Astrocyte (in vitro differentiated cells and primary cell): ENCODE results near the gene TEDDM1. TPM values are rescaled to one million over a fixed set of nuclear protein-coding genes. Genes with fewer than 3 reads are reported as not detected.

Experiments
- DNase-seq: peaks from one replicate; pipeline ENCODE4 v3.0.0-alpha.2; 2010; ENCODE audit warnings: low read depth
- FAIRE-seq: peaks from 2 replicates; lab custom pipeline; 2011; peaks lifted over from hg19 to GRCh38; lab: Jason Lieb, UNC
- H2AFZ ChIP-seq: 2 replicates; pipeline ENCODE4 v1.6.0; 2012; ENCODE audit warnings: low read depth, low read length, inconsistent platforms
- H3K27ac ChIP-seq: 2 replicates; pipeline ENCODE4 v1.5.1; 2011; ENCODE audit warnings: low read depth, low read length, inconsistent platforms
- H3K27me3 ChIP-seq: 2 replicates; pipeline ENCODE4 v1.6.0; 2011; ENCODE audit warnings: low read length, inconsistent platforms; ENCODE audit not compliant: insufficient read depth
- H3K36me3 ChIP-seq: 2 replicates; pipeline ENCODE4 v1.5.1; 2011; ENCODE audit warnings: low read length, inconsistent platforms; ENCODE audit not compliant: insufficient read depth
- H3K4me1 ChIP-seq: 2 replicates; pipeline ENCODE4 v1.5.1; 2011; ENCODE audit warnings: low read length, inconsistent platforms; ENCODE audit not compliant: insufficient read depth
- H3K4me2 ChIP-seq: 2 replicates; pipeline ENCODE4 v1.6.0; 2012; ENCODE audit warnings: low read length, inconsistent platforms
- H3K4me3 ChIP-seq: 2 replicates; pipeline ENCODE4 v1.5.1; 2011; ENCODE audit warnings: low read depth, mild to moderate bottlenecking, low read length, inconsistent platforms; ENCODE audit not compliant: insufficient read depth
- H3K79me2 ChIP-seq: 2 replicates; pipeline ENCODE4 v1.6.0; 2012; ENCODE audit warnings: mild to moderate bottlenecking, low read length, inconsistent platforms; ENCODE audit not compliant: insufficient read depth
- H3K9ac ChIP-seq: 2 replicates; pipeline ENCODE4 v1.6.0; 2012; ENCODE audit warnings: mild to moderate bottlenecking, low read length, inconsistent platforms
- H3K9me3 ChIP-seq: 2 replicates; pipeline ENCODE4 v1.5.1; 2012; ENCODE audit warnings: low read depth, mild to moderate bottlenecking, low read length, inconsistent platforms; ENCODE audit not compliant: insufficient read depth
- H4K20me1 ChIP-seq: 2 replicates; pipeline ENCODE4 v1.6.0; 2012; ENCODE audit warnings: low read length, inconsistent platforms; ENCODE audit not compliant: insufficient read depth
- H3K27ac Mint-ChIP-seq: one replicate; pipeline ENCODE4 v1.8.0; 2021; ENCODE audit warnings: mild to moderate bottlenecking, mixed read lengths; ENCODE audit not compliant: unreplicated experiment
- H3K27me3 Mint-ChIP-seq: one replicate; pipeline ENCODE4 v1.8.0; 2021; ENCODE audit warnings: low read depth, mixed read lengths; ENCODE audit not compliant: unreplicated experiment
- H3K36me3 Mint-ChIP-seq: one replicate; pipeline ENCODE4 v1.8.0; 2021; ENCODE audit warnings: low read depth, mixed read lengths; ENCODE audit not compliant: unreplicated experiment
- H3K4me1 Mint-ChIP-seq: one replicate; pipeline ENCODE4 v1.8.0; 2021; ENCODE audit warnings: low read depth, mixed read lengths; ENCODE audit not compliant: unreplicated experiment
- H3K4me3 Mint-ChIP-seq: one replicate; pipeline ENCODE4 v1.8.0; 2021; ENCODE audit warnings: mild to moderate bottlenecking, moderate library complexity, mixed read lengths; ENCODE audit not compliant: unreplicated experiment
- H3K9me3 Mint-ChIP-seq: one replicate; pipeline ENCODE4 v1.8.0; 2021; ENCODE audit warnings: mild to moderate bottlenecking, mixed read lengths; ENCODE audit not compliant: unreplicated experiment
- EZH2 ChIP-seq: IDR thresholded peaks from 2 replicates; pipeline ENCODE4 v1.6.1; 2012; ENCODE audit warnings: mild to moderate bottlenecking, low read length, inconsistent platforms; ENCODE audit not compliant: insufficient read depth
- total RNA-seq: library from RNA; stranded (reverse); gene quantifications from 2 replicates; pipeline ENCODE4 v1.2.1, GENCODE V29; 2021
- TF ChIP-seq, protein P1 (sequence below): IDR thresholded peaks from 2 replicates; pipeline ENCODE4 v1.5.1; 2011; ENCODE audit warnings: low read depth, mild to moderate bottlenecking, inconsistent platforms, low read length, moderate library complexity; ENCODE audit not compliant: insufficient read depth

The TEDDM1 gene
- total RNA-seq, 1 donor from 2014 or later, result not detected

GRCh38 chr1:182408435-182409075, 8.1 kb upstream of the TEDDM1 start:
- H2AFZ ChIP-seq, result no peak overlapping the region
- no peak overlapping the region for H3K4me2 ChIP-seq
- no peak overlapping the region for H3K4me3 Mint-ChIP-seq
- H3K27me3 ChIP-seq, result no peaks in the 10 kb centered on the region
- H3K79me2 ChIP-seq, result no peaks in the 10 kb centered on the region
- H3K9me3 Mint-ChIP-seq, result no peaks in the 10 kb centered on the region
- TF ChIP-seq, protein P1, sequence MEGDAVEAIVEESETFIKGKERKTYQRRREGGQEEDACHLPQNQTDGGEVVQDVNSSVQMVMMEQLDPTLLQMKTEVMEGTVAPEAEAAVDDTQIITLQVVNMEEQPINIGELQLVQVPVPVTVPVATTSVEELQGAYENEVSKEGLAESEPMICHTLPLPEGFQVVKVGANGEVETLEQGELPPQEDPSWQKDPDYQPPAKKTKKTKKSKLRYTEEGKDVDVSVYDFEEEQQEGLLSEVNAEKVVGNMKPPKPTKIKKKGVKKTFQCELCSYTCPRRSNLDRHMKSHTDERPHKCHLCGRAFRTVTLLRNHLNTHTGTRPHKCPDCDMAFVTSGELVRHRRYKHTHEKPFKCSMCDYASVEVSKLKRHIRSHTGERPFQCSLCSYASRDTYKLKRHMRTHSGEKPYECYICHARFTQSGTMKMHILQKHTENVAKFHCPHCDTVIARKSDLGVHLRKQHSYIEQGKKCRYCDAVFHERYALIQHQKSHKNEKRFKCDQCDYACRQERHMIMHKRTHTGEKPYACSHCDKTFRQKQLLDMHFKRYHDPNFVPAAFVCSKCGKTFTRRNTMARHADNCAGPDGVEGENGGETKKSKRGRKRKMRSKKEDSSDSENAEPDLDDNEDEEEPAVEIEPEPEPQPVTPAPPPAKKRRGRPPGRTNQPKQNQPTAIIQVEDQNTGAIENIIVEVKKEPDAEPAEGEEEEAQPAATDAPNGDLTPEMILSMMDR, result no peak
- TF ChIP-seq EZH2, result no peak
- H3K27ac Mint-ChIP-seq, result no peak overlapping the region
- H3K4me3 ChIP-seq, result no peak overlapping the region
- no peak overlapping the region for H3K9ac ChIP-seq
- no peaks in the 10 kb centered on the region for H3K36me3 Mint-ChIP-seq
- no peaks in the 10 kb centered on the region for H3K4me1 ChIP-seq
- peaks cover 4% of the 10 kb centered on the region for H3K4me1 Mint-ChIP-seq
- H4K20me1 ChIP-seq, result no peaks in the 10 kb centered on the region
- H3K27me3 Mint-ChIP-seq, result no peaks in the 10 kb centered on the region
- FAIRE-seq (no peak), DNase-seq (no peak)
- H3K36me3 ChIP-seq, result no peaks in the 10 kb centered on the region
- no peaks in the 10 kb centered on the region for H3K9me3 ChIP-seq
- H3K27ac ChIP-seq, result no peak overlapping the region

GRCh38 chr1:182407724-182408123, 7.3 kb upstream of the TEDDM1 start:
- H3K4me1 Mint-ChIP-seq, result peaks cover 4% of the 10 kb centered on the region
- no peaks in the 10 kb centered on the region for H3K27me3 Mint-ChIP-seq
- Histone ChIP-seq H4K20me1 (no peaks in the 10 kb centered on the region), H3K27ac (no peak overlapping the region), H3K4me1 (no peaks in the 10 kb centered on the region), H3K4me2 (no peak overlapping the region), H3K4me3 (no peak overlapping the region), H2AFZ (no peak overlapping the region), H3K9me3 (no peaks in the 10 kb centered on the region), H3K79me2 (no peaks in the 10 kb centered on the region), H3K27me3 (no peaks in the 10 kb centered on the region), H3K36me3 (no peaks in the 10 kb centered on the region), H3K9ac (no peak overlapping the region)
- no peak overlapping the region for H3K27ac Mint-ChIP-seq
- DNase-seq (no peak), FAIRE-seq (no peak)
- H3K36me3 Mint-ChIP-seq, result no peaks in the 10 kb centered on the region
- no peaks in the 10 kb centered on the region for H3K9me3 Mint-ChIP-seq
- TF ChIP-seq EZH2, result no peak
- TF ChIP-seq, protein P1, result no peak
- H3K4me3 Mint-ChIP-seq, result no peak overlapping the region

- no peaks in the 10 kb centered on the region for H3K36me3 Mint-ChIP-seq
- DNase-seq, result no peak
- TF ChIP-seq, protein P1, result no peak
- TF ChIP-seq EZH2, result no peak
- H3K79me2 ChIP-seq, result no peaks in the 10 kb centered on the region
- H3K27ac Mint-ChIP-seq, result no peak overlapping the region
- H3K27me3 Mint-ChIP-seq, result no peaks in the 10 kb centered on the region
- no peaks in the 10 kb centered on the region for H4K20me1 ChIP-seq
- H3K4me3 Mint-ChIP-seq, result no peak overlapping the region
- H3K9me3 ChIP-seq, result no peaks in the 10 kb centered on the region
- FAIRE-seq, result no peak
- H3K4me1 ChIP-seq, result no peaks in the 10 kb centered on the region
- no peak overlapping the region for H3K27ac ChIP-seq
- no peaks in the 10 kb centered on the region for H3K36me3 ChIP-seq
- H3K9ac ChIP-seq, result no peak overlapping the region
- H3K27me3 ChIP-seq, result no peaks in the 10 kb centered on the region
- peaks cover 4% of the 10 kb centered on the region for H3K4me1 Mint-ChIP-seq
- no peak overlapping the region for H2AFZ ChIP-seq
- H3K4me2 ChIP-seq, result no peak overlapping the region
- H3K4me3 ChIP-seq, result no peak overlapping the region
- H3K9me3 Mint-ChIP-seq, result no peaks in the 10 kb centered on the region
Observed at GRCh38 chr1:182406012-182406411, 5.5 kb upstream of the TEDDM1 start.
